GM18870 (cell line): Measurements from ENCODE around the gene TREX2.

Experiments
- ATAC-seq: cut with Tn5 transposase; IDR thresholded peaks from one replicate; pipeline ENCODE4 v1.9.1; 2021; ENCODE audit warnings: moderate library complexity; ENCODE audit not compliant: unreplicated experiment

The TREX2 gene

DNA sequence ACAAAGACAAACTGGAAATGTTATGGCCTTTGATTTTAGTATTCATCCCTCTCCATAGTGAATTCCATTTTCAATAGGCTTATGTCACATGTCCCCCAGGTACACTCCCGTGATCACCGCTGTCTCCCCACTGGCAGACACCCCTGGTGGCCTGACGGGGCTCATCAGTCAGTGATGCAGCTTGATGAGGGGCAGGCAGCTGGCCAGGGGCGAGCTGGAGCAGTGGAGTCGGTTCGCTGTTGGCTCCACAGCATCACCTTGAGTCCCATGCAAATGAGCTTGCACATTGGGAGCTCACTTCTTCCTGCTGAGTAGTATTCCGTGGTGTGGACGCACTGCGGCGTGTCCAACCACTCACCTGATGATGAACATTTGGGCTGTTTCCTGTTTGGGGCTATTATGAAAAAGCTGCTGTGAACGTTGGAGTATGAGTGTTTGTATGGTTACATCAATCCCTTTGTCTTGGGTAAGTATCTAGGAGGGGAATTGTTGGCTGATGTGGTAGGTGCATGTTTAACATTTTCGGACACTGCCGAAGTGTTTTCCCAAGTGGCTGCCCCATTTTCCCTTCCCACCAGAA lies 5.2 kb downstream of the TREX2 start:
- no peak for ATAC-seq

DNA sequence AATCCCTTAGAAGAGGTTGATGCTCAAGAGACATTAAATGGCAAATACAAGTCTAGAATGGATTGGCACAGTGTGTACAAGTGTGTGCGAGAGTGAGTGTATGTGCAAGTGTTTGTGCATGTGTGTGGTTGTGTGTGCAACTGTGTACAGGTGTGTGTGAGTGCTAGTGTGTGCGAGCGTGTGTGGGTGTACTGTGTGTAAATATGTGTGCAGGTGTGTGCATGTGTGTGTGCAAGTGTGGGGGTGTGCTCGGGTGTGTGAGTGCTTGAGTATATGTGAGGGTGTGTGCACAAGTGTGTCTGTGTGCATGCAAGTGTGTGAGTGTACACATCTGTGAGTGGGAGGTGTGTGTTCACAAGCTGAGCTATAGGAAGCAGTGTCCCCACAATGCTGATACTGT lies 5.9 kb downstream of the TREX2 start:
- ATAC-seq, result no peak

DNA sequence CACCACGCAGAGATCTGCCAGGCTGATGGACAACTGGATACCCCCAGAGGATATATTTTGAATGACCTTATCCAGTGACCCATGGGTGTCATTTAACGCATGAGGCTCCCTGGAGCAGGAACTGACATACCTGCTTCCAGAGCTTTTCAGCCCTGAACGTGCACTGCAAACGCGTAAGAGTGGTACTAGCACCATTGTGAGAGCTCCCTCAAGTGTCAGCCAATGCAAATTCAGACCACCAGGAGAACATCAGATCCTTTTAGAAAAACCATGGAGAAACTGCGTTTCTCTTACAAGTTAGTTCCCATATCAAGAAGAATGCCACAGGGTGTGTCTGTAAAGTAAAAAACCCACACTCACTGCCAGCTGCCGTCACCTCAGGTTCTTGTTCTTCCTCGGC lies 7.3 kb downstream of the TREX2 start:
- ATAC-seq, result no peak

DNA sequence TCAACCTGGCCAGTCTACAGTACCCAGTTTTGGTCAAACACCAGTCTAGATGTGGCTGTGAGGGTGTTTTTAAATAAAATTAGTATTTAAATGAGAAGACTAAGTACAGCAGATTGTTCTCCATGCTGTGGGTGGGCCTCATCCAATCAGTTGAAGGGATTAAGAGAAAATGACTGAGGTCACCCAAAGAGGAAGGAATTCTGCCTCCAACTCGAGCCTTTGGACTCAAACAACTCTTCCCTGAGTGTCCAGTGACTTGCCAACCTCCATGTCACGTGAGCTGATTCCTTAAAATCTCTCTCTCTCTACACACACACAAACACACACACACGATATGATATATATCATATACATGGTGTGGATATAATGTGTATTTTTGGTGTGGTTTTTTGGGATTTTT lies 10.0 kb downstream of the TREX2 start:
- no peak for ATAC-seq

DNA sequence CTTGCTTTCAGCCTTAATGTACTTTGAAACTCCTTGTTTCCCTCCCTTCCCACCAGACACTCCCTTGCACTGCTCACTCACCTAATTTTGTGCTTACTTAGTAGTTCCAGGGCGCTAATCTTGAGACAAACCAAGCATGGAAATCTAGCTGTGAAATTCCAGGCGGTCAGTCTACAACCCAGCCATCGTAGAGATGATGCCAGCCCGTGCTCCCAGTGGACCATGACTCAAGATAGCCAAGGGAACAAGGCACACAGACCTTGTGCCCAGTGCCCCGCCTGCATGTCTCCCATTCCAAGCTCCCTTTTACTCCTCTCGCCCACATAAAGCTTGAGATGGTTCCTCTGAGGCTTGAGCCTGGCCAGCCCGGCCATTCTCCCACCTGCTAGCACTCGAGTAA lies 11.1 kb downstream of the TREX2 start:
- ATAC-seq, result no peak

DNA sequence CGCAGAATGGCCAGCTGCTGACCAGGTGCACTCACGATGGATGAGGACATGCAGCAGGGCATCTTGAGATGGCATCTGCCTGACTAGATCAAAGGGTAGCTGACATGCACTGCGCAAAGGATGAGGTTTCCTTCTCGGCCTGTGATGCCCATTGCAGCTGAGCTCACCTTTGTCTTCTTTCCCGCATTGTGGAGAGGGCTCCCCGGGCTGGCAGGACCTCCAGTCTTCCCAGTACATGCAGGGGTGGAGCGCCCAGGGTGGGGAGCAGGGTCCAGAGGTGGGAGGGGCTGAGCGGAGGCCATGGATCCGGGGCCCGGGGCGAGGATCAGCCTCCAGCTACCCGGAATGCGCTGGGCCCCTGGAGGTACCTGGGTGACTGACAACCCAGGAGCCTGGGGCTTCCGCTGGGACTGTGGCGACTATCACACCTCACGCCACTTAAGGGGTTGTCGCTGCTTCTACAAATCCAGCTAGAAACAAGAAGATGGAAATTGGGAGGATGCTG lies 12.0 kb downstream of the TREX2 start:
- no peak for ATAC-seq

DNA sequence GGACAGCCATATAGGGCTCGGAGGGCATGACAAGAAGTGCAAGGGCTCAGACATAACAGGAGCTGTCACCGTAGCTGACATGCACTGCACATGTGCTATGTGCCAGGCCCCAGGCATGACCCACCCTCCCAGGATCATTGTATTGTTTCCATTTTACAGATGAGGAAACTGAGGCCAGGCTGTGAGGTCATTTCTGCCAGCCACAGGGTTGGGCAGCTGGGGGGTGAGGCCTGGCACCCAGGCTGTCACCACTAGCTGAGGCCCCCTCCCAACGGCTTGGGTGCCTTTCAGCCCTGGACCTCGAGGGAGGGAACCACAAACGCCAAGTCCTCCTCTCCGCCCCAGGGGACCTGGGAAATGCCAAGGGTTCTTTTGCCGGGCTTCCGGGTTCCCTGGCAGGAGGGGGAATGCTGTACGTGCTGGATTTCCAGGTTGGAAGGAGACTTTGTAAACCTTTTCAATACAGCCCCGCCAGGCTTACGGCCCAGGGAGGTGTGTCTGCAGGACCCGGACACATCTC lies 12.6 kb downstream of the TREX2 start:
- ATAC-seq, result no peak

DNA sequence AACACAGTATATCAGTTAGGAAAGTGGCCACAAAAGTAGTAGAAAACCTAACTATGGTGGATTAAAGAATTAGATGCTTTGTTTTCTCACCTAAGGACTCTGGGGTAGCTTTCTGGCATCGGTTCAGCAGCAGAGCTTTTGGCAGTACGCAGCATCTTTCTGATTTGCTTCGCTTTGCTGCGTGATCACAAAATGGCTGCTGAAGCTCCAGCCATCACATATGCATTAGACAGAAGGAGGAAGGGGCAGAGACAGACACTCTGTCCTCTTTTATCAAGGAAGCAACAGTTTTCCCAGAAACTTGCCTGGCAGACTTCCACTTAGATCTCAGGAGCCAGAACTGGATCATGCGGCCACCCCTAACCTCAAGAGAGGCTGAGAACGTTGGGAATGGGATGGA lies 15.1 kb downstream of the TREX2 start:
- no peak for ATAC-seq

DNA sequence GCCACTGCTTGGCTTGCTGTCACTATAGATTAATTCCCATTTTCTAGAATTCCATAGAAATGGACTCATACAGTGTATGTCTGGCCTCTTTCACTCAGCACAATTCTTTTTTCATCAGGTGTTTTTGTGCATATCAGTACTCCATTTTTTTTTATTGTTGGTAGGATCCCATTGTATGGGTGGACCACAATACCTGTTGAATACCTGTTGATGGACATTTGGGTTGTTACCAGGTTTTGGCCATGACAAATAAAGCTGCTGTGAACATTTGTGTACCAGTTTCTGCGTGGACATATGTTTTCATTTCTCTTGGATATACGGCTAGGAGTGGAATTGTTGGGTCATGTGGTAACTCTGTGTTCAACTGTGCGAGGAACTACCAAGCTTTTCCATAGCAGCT lies 19.7 kb downstream of the TREX2 start:
- ATAC-seq, result no peak

DNA sequence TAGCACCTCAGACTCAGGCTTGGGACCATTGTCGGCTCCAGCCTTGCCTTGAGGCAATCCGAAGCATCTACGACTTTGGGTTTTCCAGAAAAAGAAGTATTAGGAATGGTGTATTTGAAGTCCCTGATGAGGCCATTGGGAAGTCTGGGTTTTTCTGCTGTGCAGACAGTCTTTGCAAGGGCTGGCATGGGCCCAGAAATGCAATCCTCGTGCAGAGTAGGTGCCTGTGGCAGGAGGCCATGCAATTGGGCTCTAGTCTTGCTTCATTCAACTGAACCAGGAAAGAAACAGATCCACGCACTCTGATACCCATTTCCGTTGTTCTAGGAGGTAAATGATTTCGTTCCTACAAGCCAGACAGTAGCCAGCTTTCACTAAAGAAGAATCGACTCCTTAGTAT lies 22.2 kb downstream of the TREX2 start:
- ATAC-seq, result no peak

DNA sequence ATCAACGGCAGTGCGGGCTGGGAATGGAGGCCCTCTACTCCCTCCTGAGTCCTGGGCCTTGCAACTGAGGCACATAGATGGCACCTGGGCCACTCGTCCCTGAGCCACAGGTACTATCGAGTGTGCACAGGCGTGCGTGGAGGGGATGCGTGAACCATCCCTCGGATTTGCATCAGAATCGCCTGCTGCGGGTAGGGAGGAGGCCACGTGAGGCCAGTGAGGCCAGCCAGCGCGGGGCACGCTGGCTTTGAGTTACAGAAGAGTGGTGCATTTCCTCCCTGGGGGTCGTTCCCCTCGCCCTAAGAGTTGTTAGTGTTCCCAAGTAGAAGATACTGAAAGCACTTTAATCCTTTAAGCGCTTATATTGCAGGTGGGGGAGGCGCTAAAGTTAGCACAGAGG lies 24.0 kb downstream of the TREX2 start:
- no peak for ATAC-seq

DNA sequence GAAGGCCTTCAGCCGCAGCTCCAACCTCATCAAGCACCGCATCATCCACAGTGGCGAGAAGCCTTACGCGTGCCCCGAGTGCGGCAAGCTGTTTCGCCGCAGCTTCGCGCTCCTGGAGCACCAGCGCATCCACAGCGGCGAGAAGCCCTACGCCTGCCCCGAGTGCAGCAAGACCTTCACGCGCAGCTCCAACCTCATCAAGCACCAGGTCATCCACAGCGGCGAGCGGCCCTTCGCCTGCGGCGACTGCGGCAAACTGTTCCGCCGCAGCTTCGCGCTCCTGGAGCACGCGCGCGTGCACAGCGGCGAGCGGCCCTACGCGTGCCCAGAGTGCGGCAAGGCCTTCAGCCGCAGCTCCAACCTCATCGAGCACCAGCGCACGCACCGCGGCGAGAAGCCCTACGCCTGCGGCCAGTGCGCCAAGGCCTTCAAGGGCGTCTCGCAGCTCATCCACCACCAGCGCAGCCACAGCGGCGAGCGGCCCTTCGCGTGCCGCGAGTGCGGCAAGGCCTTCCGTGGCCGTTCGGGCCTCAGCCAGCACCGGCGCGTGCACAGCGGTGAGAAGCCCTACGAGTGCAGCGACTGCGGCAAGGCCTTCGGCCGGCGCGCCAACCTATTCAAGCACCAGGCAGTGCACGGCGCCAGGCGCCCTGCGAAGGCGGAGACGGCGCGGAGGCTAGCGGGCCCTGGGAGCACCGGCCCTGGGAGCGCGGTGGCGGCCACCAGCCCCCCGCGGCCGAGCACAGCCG lies 24.8 kb downstream of the TREX2 start:
- ATAC-seq, result no peak

DNA sequence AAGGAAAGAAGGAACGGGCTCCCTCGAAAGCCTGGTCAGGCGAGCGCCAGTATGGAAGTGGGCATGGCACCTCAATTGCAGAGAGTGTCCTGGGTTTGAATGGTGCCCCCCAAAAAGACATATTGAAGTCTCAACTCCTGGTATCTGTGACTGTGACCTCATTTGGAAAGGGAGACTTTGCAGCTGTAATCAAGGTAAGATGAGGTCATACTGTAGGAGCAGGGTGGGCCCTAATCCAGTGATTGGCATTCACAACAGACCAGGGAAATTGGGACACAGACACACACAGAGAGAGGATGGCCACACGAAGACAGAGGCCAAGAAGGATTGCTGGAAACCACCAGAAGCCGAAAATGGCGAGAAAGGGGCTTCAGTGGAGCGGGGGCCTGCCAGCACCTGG lies 28.2 kb downstream of the TREX2 start:
- ATAC-seq, result no peak

DNA sequence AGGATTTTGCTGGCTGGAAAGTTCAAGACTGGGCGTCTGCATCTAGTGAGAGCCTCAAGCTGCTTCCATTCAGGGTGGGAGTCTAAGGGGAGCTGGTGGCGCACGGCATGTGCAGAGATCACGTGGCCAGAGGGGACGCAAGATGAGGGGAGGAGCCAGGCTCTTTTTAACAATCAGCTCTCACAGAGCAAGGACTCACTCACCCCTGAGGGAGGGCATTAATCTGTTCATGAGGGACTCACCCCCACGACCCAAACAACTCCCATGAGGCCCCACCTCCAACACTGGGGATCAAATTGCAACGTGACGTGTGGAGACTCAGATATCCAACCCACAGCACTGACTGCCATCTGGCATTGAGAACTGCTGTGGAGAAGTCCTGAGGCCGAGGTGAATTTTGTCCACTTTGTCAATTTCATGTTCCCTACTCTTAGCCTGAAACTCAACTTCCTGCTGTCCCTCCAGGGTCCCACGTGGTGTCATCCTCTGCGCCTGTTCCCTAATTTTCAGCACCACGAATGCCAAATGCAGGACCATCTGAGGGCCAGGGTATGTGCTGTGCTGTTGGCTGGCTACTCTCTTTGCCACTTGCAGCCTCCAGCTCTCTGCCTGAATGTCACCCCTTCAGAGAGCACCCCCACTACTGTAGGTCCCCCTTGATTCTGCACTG lies 28.9 kb downstream of the TREX2 start:
- no peak for ATAC-seq

DNA sequence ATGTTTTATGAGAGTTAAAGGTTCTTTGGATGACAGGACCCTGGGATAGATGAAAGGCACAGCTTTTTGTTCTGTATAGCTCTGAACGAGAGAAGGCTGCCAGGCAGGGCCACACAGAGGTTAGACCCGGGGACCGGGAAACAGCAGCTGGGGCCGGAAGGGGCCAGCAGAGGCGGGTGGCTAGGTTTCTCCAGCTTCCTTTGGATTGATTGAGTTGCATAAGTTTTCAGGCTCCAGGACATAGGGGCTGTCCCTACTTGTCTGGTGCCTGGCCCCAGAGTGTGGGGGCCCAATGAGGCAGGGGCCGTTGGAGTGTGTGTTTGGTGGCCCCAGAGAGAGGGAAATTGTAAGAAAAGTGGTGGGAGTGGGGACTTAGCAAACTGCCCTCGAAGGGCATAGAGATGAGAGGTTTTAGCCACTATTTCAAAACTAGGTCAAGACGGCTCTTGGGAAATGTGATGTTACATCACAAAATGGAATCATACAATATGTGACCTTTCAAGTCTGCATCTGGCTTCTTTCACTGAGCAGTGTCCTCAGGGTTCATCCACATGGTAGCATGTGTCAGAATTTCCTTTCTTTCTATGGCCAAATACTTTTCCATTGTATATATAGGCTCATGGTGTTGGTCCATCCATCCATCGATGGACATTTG lies 30.9 kb downstream of the TREX2 start:
- no peak for ATAC-seq

DNA sequence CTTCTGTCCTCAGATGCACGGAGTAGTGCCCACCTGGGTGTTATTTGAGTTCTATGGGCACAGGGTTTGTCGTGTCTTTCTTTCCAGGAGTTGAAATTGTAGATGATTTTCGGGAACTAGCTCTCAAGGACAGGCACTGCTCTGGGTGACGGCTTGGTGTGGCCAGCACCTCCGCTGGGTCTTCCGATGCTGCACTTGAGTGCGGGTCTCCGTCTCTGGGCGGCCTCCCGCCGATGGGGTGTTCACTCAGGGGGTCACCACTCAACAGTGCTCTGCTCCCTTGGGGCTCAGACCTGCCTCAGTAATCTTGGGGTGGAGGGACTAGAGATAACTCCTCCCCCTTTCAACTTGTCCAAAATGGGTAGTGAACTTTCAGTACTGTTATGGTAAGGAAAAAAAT lies 32.1 kb downstream of the TREX2 start:
- no peak for ATAC-seq

DNA sequence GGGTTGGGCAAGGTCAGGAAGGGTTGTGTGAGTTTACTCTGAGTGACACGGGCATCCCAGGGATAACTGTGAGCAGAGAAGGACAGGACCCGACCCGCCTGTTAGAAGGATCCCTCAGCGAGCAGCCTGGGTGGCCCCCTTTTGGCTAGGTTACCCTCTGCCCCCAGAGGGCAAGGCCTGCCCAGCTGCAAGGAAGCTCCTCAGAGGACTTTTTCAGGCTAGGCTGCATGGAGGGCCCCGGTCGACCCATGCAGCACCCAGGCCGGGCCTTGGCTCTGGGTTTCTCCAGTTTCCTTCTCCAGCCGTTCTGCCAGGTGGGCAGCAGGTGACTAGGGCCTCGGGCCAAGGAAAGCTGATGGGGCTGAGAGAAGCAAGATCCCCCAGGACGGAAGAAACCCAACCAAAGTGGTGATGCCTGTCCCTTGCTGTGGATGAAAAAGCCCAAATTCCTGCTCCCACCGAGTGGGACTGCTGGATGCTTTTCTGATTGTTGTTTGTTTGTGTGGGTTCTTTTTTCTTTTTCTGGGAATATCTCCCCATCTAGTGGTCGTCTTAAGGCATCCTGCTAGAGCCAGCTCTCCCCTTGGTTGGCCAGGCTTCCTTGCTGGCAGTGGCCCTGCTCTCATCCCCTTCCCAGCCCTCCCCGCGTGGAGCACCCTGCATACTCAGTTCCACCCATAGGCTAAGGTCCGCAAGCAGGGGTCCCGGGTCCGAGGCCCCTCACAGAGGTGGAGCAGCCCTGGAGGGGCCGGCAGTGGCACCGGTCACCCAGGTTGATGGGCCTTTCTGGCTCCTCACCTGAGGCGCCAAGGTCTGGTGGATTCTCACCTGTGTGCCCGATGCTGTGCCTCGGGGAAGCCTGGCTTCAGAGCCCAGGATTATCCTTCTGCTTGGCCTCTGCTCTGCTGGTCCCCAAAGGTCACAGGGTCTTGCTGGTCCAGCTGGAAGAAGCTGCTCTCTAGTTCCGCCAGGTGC lies 32.8 kb downstream of the TREX2 start:
- no peak for ATAC-seq

DNA sequence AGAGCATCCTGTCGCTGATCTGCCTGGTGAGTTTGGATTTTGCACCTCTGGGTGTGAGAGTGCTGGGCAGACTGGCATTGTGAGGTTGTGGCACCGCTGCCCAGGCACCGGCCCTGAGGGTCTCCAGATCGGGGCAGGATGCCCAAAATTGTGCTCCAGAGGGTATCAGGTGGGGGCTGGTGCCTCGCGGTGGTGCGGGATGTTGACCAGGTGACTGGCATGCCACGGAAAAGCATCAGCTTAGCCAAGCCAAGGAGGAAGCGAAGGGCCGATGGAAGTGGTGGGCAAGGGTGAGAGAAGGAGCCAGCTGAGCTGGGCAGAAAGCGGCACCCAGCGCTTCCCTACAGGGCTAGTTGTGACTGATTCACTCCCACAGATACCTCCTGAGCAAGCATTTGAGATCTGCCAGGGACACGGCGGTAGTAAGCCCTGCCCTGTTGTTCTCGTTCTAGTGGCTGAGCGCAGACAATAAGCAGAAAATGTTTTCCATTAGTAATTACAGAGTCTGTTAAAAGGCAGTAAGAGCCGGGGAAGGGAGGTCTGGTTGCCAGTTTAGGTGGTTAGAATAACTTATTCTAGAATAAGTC lies 33.8 kb downstream of the TREX2 start:
- no peak for ATAC-seq

DNA sequence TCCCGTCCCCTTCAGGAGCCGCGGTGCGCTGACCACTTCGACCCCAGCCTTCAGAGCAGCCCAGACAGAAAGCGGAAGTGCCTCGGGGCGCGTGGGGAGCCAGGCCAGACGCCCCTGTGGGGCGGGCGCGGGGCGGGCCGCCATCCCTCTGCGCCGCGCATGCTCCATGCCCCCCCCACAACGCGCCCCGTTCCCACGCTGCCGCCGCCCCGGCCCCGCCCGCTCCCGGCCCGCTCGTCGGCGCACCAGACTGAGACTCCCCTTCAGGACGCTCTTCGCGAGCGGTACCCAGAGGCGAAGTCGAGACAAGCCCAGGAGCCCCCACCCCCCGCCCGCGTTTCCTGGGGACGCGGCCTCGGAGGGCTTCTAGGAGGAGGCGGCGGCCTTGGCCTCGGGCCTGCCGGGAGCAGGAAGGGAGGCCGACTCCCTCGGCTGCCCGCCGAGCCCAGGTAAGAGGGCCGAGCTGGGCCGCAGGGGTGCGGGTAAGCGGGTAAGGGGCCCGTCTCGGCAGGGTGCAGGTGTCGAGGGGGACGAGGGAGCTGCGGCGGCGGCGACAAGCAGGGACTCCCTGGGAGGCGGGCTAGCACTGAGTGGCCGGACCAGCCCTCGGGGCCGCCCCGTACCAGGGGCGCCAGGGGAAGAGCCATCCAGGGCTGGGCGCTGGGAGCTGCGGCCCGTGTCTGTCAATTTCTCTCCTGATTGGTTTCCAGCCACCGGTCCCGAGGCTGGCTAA lies 34.4 kb downstream of the TREX2 start, which contains the start of gene ZFP92:
Gene ZFP92 (plus strand): TSS at position 218 of the 733 bp plus-strand sequence. CDS start 6,851 bp downstream, outside the sequence.
- no peak for ATAC-seq
